Activated T-cell treated with anti-CD3 and anti-CD28 coated beads, Interleukin-2, amount 50 U/mL, for 48 hours (primary cell): Measurements from ENCODE around the gene CHST12.
A peak's percentile ranks its signal among the peaks of the same experiment; 100 is the strongest.
"Not testable (repeated sequence)": the region's sequence is repeated elsewhere in the genome, so short reads cannot be mapped to it uniquely, and the experiment has no call there.

Experiments used
- DNase-seq, 2 experiments: peaks; one replicate each; pipeline ENCODE4 v3.0.0-alpha.2; 2020

CHST12 gene

GRCh38 chr7:2403014-2403717, at the start of gene CHST12:
CHST12 (plus strand) TSS chr7:2403611; CDS start chr7:2432640, 29,029 bp downstream.
- DNase-seq, result peak; percentile 93 to 96

- peak; percentile 95 for DNase-seq
These were observed 49.5 kb upstream of the CHST12 start for GRCh38 chr7:2353936-2354185.

- DNase-seq, result peak; percentile 90 to 92
These were observed 49.0 kb upstream of the CHST12 start, which contains the start of gene EIF3B for GRCh38 chr7:2354186-2354938. EIF3B (plus strand) TSS chr7:2354827; CDS start chr7:2354922, 95 bp downstream.

DNA sequence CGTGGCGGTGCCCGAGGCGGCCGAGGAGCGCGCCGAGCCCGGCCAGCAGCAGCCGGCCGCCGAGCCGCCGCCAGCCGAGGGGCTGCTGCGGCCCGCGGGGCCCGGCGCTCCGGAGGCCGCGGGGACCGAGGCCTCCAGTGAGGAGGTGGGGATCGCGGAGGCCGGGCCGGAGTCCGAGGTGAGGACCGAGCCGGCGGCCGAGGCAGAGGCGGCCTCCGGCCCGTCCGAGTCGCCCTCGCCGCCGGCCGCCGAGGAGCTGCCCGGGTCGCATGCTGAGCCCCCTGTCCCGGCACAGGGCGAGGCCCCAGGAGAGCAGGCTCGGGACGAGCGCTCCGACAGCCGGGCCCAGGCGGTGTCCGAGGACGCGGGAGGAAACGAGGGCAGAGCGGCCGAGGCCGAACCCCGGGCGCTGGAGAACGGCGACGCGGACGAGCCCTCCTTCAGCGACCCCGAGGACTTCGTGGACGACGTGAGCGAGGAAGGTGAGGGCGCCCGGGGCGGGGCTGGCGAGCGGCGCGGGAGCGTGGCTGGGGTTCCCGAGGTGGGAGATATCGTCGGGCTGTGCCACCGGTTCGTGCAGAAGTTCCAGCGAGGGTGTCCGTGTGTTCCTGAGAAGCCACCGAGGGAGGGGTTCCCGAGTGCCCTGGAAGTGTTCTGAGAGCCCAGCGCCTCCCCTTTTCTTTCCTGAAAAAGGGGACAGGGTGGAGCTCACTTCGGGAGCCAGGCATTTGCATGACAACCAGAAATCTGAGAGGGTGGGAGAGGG, 48.3 kb upstream of the CHST12 start:
- peak; percentile 35 to 47 for DNase-seq

DNA sequence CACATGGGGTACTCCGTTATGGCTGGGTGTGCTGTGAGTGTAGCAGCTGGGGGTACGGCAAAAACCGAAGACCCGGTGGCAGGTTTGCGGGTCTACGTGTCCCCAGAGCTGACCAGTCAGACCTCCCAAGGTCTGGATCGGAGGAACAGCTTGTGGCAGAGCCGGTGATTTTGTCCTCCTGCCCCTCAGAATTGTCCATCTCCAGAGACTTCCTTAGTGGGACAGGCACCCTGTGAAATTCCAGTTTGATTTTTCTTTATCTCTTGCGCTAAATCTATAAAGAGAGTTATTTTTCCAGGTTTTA, 47.8 kb upstream of the CHST12 start:
- DNase-seq, result no peak

DNA sequence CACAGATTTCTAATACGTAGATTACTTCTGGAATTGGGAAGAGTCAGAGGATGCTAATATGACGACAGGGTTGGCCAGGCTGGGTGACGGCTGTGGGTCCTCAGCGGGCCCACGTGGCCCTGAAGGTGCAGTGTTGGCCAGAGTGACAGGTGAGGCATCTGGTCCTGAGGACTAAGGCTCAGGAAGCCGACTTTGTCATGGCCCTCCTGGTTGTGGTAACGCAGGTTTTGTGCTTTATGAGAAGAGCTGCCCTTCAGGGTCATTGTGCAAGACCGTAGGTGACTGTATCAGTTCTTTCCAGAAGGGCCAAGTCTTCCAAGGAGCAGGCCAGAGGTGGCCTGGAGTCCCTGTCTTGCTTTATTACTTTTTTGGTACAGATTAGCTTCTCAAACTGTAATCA, 46.2 kb upstream of the CHST12 start:
- no peak for DNase-seq

GRCh38 chr7:2357571-2357970, 45.8 kb upstream of the CHST12 start:
- DNase-seq, result no peak

- no peak for DNase-seq
These were observed 44.4 kb upstream of the CHST12 start for GRCh38 chr7:2358968-2359527.

DNA sequence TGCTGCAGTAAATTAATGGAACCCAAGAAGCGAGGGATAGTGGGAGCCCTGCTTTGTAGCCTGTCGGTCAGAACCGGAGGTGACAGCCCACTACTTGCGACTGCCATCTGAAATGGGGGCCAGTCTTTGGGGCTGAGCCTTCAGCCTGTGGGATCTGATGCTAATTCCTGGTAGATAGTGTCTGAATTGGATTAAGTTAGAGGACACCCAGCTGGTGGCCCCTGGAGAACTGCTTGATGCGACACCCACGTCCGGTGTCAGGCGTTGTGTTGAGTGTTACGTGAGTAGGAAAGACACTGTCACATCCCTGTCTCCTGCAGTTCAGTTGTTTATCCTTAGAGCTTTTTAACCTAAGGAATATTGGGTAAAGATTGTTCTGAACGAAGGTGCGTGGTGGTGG, 43.8 kb upstream of the CHST12 start:
- peak in 1 of 2 experiments; percentile 15 for DNase-seq

- no peak for DNase-seq
These were observed 42.6 kb upstream of the CHST12 start for GRCh38 chr7:2360796-2361195.

DNA sequence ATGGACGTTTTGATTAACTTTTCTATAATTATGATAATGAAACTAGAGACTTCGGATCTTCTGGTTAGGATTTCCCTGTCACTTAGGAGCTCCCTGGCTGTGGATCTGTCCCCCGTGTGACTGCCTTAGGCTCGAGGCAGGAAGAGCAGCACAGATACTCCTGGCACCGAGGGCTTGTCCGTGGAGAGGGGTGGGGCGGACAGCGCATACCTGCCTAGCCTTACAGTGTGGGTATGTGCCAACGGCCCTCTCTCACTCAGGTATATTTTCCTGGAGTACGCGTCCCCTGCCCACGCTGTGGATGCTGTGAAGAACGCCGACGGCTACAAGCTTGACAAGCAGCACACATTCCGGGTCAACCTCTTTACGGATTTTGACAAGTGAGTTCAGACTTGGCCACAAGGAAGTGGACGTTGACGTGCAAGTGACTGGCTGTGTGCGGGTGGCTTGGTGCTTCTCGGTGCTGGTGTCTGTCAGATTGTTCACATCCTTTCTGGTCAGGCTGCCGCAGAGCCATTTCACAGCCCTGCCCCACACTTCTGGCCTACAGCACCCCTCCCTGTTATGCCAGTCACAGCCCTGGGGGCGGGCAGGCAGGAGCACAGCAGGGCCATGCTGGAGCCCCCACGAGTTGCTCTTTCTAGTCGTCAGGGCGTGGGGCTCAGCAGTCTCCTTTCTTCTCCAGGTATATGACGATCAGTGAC, 40.9 kb upstream of the CHST12 start:
- DNase-seq, result no peak

GRCh38 chr7:2369139-2369538, 34.3 kb upstream of the CHST12 start:
- no peak for DNase-seq

DNA sequence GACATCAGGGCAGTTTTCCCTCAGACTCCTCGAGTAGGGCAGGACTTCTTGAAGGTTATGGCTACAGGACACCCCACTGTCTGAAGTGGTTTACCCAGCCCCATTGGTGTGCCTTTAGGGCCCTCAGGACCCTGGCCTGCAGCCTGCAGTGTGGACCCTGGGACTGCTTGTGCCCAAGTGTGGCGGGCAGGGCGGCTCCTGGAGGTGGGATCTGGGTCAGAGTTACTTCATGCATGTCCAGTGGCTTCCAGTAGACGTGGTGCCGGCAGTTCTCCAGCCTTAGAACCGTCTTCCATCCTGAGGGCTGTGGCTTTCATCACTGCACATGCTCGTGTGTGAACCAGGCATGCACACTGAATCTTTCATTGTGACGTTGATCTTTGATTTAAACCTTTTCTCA, 32.1 kb upstream of the CHST12 start:
- DNase-seq, result no peak

DNA sequence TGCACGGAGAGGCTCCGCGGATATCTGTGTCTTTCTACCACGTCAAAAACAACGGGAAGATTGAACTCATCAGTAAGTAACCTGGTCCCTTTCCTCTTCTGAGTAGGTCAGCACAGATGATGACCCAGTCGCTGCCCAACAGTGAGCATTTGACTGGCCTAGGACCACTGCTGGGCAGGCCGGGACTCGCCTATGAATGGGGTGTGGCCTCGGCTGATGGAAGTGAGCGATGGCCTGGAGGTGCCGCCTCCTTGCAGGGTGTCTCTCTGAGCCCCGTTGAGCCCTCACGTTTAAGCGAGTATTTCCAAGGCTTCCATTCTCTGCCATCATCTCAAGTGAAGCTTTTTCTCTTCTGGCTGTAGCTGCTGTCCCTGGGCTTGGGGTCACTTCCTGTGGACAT, 30.7 kb upstream of the CHST12 start:
- DNase-seq, result no peak

DNA sequence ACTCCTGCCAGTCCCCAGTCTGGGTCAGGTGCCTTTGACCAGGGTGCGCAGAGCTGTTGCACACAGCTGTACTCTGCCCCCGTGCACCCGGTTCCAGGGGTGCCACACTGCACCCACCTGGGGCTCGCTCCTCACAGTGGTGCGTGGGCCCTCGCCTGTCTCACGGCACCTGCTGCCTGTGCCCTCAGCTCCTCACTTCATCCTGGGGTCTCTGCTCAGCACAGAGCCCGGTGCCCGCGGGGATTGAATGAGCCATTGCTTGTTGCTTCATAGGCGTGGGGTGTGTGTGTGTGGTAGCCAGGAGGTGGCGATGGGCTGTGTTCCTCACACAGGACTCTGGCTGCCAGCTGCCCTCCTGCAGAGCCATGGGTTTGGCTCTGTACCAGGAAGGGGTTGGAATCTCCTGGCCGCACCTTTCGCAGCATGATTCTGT, 30.3 kb upstream of the CHST12 start:
- no peak for DNase-seq

GRCh38 chr7:2373646-2374045, 29.8 kb upstream of the CHST12 start:
- no peak for DNase-seq

- no peak for DNase-seq
These were observed 29.0 kb upstream of the CHST12 start for GRCh38 chr7:2374401-2374800.

- DNase-seq, result no peak
These were observed 28.3 kb upstream of the CHST12 start for GRCh38 chr7:2374830-2375728.

GRCh38 chr7:2376351-2377154, 26.9 kb upstream of the CHST12 start:
- no peak for DNase-seq

DNA sequence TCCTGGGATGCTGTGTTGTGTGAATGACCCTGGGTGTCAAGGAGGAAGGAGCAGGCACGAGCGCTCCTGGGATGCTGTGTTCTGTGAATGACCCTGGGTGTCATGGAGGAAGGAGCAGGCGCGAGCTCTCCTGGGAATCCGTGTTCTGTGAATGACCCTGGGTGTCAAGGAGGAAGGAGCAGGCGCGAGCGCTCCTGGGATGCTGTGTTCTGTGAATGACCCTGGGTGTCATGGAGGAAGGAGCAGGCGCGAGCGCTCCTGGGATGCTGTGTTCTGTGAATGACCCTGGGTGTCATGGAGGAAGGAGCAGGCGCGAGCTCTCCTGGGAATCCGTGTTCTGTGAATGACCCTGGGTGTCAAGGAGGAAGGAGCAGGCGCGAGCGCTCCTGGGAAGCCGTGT, 25.9 kb upstream of the CHST12 start:
- DNase-seq, result not testable (repeated sequence)

DNA sequence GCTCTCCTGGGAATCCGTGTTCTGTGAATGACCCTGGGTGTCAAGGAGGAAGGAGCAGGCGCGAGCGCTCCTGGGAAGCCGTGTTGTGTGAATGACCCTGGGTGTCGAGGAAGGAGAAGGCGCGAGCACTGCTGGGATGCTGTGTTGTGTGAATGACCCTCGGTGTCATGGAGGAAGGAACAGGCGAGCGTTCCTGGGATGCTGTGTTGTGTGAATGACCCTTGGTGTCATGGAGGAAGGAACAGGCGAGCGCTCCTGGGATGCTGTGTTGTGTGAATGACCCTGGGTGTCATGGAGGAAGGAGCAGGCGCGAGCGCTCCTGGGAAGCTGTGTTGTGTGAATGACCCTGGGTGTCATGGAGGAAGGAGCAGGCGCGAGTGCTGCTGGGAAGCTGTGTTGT, 25.3 kb upstream of the CHST12 start:
- DNase-seq, result not testable (repeated sequence)
